ELF-1 (cell line): ENCODE results near the gene DPF3.

Experiments used
- DNase-seq: peaks from one replicate; pipeline ENCODE4 v3.0.0-alpha.2; 2016; ENCODE audit warnings: low read depth, low spot score

The DPF3 gene

DNA sequence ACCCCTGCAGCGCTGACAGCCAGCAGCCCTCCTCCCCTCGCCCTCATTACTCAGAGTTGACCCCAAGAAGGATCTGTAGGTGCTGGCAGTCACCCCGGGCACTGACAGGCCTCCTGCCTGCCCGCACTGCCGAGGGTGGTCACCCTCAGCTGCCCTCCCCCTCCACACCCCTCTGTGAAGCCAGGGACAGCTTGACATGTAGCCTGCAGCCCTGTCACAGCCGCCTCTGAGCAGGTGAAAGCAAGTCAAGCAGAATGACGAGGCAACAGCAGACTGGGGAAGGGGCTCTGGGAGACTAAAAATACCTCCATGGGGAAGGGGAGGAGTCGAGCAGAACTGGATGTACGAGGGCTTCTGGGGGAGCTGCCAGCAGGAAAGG is 178.1 kb downstream of the DPF3 start:
- DNase-seq: no peak

DNA sequence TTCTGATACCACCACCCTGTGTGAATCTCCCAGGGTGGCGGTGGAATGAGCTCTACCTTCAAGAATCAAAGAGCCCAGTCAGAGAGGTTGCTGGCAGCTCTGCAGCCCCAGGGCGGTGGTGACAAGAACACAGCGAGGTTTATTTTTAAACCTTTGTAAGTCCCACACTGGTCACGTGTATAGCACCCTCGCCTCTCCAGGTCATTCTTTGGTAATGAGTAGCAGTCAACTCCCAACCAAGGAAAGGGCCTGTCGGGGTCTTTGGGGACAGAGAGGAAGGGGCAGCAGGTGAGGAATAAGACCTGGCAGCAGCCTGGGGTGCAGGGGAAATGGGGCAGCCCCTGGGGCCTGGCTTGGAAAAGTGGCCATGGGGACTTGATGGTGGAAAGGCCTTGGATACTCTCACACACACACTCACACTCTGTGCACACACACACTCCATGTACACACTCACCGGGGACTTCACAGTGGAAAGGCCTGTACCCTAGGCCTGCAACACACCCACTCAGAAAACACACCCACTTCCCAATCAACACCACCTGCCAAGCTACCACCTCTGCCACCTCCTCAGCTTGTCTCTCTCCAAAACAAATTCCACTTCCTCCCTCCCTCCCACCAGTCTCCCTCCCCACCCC is 178.6 kb downstream of the DPF3 start:
- DNase-seq: no peak

DNA sequence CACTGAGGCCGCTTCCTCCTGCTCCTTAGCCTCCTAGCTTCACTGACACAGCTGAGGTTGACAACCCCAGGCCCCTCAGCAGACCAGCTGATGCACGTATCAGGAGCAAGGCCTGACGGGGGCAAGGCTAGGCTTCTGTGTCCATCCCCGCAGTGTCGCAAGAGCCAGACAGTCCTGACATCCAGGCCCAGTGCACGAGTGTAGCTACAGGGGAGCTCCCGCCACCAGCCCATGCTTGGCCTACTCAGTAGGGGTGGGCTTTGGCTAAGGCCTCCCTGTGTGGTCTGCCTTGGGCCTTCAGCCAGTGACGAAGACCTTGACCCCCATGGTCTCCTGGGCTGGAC is 179.1 kb downstream of the DPF3 start:
- no peak for DNase-seq

- no peak for DNase-seq
These were observed 179.8 kb downstream of the DPF3 start for GRCh38 chr14:72714094-72714493.

DNA sequence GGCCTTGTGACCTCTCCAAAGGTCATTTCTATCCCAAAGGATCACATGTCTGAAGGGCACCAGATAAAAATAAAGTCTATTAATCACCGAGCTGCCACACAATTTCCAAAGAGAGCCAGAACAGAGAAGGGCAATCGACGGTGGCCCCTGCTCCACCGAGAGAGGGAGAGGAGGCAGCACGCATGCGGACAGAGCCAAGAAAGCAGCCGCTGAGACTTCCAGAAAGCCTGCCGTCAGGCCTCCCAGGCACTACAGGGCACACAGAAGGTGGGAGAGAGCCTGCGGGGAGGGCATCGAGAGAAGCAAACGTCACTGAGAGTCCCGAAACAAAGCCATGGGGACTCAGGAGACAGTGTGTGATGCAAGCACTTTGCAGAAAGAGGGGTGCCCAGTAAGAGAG is 182.0 kb downstream of the DPF3 start:
- DNase-seq: no peak

- DNase-seq: no peak
These were observed 183.8 kb downstream of the DPF3 start for GRCh38 chr14:72709916-72710611.

DNA sequence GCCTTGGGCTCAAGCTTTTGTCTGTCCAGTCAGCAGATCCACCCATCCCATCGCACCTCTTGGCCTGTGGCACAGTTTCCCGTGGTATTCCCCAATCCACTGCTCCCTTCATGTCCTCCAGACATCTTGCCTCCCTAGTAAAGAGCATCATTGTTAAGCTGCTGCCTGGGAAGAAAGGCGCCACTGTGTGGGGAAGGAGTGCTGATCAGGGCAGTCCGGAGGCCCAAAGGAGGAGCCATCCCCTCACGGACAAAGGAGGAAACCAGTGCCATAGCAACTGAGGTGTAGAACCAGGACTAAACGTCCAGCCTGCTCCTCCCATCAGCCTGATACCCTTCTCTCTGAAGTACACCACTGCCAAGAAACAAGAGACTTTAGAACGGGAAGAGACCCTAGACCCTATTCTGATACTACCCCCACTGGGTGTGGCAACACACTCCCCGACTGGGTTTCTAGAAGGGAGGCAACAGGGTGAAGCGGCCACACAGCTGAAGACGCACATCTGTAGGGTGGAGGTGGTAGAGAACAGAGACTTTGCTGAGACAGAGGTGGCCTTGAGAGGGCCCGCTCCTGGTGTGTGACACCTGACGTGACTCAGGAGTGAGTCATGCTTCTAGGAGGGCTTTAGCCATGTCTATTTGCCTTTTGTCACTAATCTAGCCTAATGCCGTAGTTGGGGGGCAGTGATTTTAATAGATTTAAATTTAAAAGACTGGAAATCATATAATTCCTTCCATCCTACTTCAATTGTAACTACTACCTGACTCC is 185.0 kb downstream of the DPF3 start:
- DNase-seq: peak; percentile 44

GRCh38 chr14:72708222-72708621 is 185.7 kb downstream of the DPF3 start:
- no peak for DNase-seq

DNA sequence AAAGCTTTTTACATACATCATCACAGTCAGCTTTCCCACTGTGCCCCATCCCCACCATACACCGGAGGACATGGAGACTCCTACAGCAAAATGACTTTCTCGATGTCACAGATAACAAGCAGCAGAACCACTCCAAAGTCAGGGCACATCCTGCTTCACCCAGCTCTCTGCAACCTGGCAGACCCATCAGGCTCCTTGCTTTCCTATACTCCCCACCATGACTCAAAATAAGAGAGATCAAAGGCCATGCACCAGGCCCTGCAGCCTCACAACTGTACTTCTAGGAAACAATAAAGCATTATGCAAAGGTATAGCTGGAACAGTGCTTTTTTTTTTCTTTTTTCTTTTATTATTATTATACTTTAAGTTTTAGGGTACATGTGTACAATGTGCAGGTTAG is 187.4 kb downstream of the DPF3 start:
- no peak for DNase-seq

DNA sequence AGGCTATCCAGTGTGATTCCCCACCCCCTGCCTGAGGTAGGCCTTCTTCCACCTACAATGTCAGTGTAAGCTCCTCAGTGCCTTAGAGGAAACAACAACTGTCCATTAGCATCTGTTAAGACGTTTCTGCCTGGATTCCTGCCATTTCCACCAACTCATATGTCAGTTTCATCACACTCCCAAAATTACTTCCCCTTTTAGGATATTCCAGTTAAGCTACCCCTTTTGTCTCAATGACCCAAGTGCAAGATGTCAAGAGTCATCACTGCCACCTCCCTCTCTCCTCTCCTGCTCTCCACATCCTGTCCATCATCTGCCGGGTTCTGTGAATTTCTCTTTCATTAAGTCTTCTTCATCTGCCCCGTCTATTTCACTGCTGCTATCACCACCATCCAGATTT is 189.4 kb downstream of the DPF3 start:
- DNase-seq: no peak

DNA sequence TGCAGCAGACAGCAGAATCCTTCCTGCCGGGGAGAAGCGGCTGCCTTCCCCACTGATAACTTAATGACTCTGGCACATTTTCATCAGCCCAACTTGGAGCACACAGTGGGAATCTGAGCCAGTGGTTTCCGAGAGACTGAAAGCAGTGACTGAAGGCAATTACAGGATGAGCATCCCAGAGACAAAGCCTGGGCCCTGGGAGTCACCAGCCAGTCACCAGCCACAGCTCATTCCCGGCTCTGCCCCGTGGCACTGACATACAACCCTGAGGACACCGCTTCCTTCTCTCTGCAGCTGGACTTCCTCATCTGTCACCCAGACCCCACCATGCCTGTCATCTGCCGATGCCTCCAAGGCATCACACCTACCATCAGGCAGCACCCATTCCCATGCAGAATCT is 192.3 kb downstream of the DPF3 start:
- DNase-seq: peak; percentile 54

DNA sequence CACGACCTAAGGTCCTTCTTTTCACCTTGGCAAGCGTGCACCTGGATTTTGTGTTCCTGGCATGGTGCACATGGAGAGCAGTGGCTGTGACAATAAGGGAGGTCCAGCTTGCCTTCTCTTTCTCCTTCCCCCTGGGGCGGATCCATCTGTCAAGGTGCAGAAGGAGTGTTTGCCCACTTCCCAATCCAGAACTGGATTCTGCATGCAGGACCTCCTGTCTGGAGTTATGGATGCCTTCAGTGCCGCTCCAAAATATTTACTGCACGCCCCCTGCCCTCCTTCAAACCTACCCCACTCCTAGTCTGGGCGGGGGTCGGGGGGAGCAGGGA is 192.7 kb downstream of the DPF3 start:
- DNase-seq: no peak

DNA sequence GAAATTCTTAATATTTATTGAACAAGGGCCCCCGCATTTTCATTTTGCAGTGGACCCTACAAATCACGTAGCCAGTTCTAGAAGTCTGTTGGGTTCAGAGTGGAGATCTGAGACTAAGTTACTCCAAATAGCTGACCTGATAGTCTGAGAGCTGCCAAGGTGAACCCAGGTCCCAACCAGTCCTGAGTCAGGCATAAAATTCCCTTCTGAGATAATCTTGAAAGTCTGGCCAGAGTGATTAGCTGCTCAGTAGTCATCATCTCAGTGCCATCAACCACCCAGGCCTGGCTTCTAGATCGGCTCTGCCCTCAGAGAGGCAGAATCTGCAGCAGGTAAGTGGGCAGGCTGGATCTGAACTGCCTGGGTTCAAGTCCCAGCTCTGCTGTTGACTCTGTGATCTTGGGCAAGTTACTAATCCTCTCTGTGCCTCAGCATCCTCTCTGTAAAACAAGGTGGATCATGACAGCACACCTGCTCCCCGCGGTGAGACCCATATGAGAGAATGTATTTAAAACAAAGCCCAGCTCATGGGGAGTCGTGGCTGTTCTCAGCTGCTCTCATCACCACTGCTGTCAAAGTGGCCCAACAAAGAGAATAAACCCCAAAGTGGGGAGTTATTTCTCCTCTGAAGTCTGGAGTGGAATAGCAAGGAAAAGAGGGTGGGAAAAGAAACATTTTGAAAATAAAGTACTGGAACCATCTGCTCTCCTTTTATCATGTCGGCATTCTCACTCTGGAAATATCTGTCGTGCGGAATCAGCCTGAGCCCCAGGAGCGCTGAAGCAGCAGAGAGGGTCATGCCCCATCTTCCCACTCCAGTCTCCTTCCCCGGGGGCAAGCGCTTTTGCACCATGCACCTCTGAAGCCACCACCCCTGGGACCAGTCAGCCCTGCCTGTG is 193.3 kb downstream of the DPF3 start:
- DNase-seq: no peak

DNA sequence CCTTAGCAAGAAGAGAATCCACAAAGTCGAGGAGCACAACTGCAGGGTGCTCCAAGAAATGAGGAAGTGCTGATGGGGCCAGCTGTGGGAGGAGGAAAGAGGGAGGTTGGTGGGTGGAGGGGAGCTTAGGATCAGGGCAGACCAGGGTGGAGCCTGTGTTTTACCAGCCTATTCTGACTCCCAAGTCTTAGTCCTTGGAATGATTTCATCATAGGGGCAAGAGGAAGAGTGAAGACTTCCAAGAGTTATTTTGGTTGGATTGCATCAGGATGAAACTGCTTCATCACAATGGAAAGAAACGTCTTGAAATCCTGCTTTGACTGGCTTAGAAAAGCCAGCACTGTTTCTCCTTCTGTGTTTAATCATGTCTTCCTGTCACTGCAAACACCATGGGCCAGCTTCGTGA is 194.0 kb downstream of the DPF3 start:
- no peak for DNase-seq

- no peak for DNase-seq
These were observed 194.5 kb downstream of the DPF3 start for GRCh38 chr14:72699443-72699842.

DNA sequence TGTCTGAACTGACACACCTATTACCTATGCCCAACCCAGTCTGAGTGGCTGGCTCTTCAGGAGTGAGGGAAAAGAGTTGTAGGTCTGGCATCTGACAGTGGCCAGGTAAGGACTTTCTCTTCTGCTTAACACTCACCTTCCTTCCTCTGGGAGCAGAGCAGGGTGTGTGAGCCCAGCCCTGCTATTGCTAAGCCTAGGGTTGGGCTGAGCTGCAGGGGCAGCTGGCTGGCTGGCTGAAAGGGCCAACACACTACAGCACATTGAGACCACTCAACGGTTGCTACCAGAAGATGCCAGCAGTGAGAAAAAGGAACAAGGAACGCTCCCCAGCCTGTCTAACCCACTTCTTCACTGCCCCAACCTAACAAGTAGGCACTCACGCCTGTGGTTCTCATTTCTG is 201.2 kb downstream of the DPF3 start:
- peak; percentile 94 for DNase-seq

- DNase-seq: no peak
These were observed 203.6 kb downstream of the DPF3 start for GRCh38 chr14:72690324-72690723.

GRCh38 chr14:72688990-72689671 is 204.8 kb downstream of the DPF3 start:
- no peak for DNase-seq

DNA sequence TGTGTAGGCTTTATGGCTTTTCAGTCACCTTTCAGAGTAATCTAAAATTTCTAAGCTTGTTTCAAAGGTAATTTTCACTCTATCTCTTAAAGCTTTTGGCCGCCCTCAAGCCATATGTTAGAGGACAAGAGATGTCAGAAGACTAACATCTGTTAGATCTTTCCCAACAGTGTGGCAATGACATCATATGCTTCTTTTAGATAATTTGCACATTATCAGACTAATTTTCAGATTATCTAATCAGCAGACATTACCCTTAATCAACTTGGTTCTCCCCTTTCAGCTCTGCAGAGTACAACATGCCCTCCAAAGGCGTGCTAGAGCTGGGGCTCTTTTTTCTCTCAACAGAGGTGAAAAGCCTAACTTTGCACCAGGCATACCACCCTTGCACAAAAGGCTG is 207.1 kb downstream of the DPF3 start:
- no peak for DNase-seq

DNA sequence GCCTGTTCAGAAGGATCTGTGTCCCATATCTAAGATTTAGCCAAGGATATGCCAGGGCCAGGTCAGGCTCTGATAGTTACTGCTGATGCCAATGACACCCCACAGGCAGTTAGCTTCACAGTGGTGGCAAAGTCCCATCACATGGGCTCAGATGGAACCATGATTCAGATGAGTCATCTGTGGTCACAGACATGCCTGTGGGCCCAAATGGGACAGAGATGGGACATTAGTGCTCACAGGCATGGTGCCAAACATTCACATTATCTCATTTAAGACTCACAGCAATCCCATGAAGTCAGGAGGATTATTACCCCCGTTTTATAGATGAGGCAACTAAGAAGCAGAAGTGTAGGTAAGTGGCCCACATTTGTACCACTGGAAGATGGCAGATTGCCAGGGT is 207.8 kb downstream of the DPF3 start:
- DNase-seq: no peak

DNA sequence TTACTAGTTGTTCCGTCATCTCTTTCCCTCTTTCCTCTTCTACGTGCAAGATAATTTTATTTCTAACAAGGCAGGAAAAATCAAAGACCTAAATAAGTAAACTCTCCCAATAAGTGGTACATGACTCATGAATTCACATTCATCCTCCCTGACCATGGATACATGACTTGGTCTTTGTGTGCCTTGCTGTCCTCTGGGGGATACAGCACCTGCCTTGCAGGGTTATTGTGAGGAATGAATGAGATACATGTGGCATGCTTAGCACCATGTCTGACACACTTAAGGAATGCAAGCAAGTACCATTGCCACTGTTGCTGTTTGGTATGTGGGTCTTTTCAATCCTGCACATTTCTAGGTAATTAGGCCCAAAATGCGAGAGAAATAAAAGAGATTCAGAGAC is 208.4 kb downstream of the DPF3 start:
- no peak for DNase-seq

DNA sequence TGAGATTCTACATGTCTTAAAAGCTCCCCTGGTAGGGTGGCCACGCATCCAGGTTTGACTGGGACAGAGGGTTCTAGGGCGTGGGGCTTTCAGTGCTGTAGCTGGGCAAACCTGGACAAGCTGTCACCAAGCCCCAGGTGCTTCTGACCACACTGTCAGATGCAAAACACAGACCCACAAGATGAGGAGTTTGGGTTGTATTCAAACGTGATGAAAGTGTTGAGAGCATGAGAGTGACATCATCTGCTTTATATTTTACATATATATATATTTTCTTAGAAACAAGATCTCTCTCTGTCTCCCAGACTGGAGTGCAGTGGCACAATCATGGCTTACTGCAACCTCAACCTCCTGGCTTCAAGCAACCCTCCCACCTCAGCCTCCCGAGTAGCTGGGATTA is 210.1 kb downstream of the DPF3 start:
- no peak for DNase-seq
